IPS-15b (cell line): ENCODE results near the gene FLRT1.

Experiments
- H3K27me3 ChIP-seq: one replicate; pipeline ENCODE4 v1.6.1; 2013; ENCODE audit warnings: low read length; ENCODE audit not compliant: control insufficient read depth, insufficient read depth
- H3K36me3 ChIP-seq: one replicate; pipeline ENCODE4 v1.6.1; 2013; ENCODE audit warnings: low read length; ENCODE audit not compliant: control insufficient read depth, insufficient read depth
- H3K4me1 ChIP-seq: one replicate; pipeline ENCODE4 v1.6.1; 2013; ENCODE audit warnings: mild to moderate bottlenecking, low read length; ENCODE audit not compliant: control insufficient read depth, insufficient read depth
- H3K4me3 ChIP-seq: one replicate; pipeline ENCODE4 v1.5.1; 2013; ENCODE audit warnings: low read depth, low read length
- H3K9ac ChIP-seq: one replicate; pipeline ENCODE4 v1.6.1; 2013; ENCODE audit warnings: low read depth, mild to moderate bottlenecking, low read length
- H3K9me3 ChIP-seq: one replicate; pipeline ENCODE4 v1.6.1; 2013; ENCODE audit warnings: mild to moderate bottlenecking, low read length; ENCODE audit not compliant: control insufficient read depth, insufficient read depth

FLRT1 gene

GRCh38 chr11:64035576-64035975 lies at the start of gene FLRT1:
FLRT1 (plus strand) TSS chr11:64035931; CDS start chr11:64116268, 80,337 bp downstream.
- no peaks in the 10 kb centered on the region for H3K36me3 ChIP-seq
- peaks cover 2% of the 10 kb centered on the region for H3K4me1 ChIP-seq
- H3K4me3 ChIP-seq = peak within 1 kb of the TSS; percentile 41
- no peak within 1 kb of the TSS for H3K9ac ChIP-seq
- H3K9me3 ChIP-seq = no peaks in the 10 kb centered on the region
- peaks cover 63% of the 10 kb centered on the region for H3K27me3 ChIP-seq

GRCh38 chr11:63986156-63986931 lies 49.4 kb upstream of the FLRT1 start, which contains the start of gene OTUB1:
OTUB1 (plus strand) TSS chr11:63986438; CDS start chr11:63986457, 19 bp downstream.
- peak within 1 kb of the TSS; percentile 94 for H3K9ac ChIP-seq
- H3K9me3 ChIP-seq = no peaks in the 10 kb centered on the region
- peak within 1 kb of the TSS; percentile 84 for H3K4me3 ChIP-seq
- peaks cover 10% of the 10 kb centered on the region for H3K4me1 ChIP-seq
- H3K27me3 ChIP-seq = no peaks in the 10 kb centered on the region
- H3K36me3 ChIP-seq = peaks cover 20% of the 10 kb centered on the region

- Histone ChIP-seq H3K4me3 (peak overlapping the region; percentile 84), H3K4me1 (peaks cover 10% of the 10 kb centered on the region), H3K9ac (peak overlapping the region; percentile 94), H3K9me3 (no peaks in the 10 kb centered on the region), H3K27me3 (no peaks in the 10 kb centered on the region), H3K36me3 (peaks cover 20% of the 10 kb centered on the region)
Observed at GRCh38 chr11:63986932-63987513, 48.7 kb upstream of the FLRT1 start.

GRCh38 chr11:63991558-63991957 lies 44.2 kb upstream of the FLRT1 start:
- Histone ChIP-seq H3K27me3 (no peaks in the 10 kb centered on the region), H3K4me1 (peaks cover 6% of the 10 kb centered on the region), H3K9me3 (no peaks in the 10 kb centered on the region), H3K4me3 (no peak overlapping the region), H3K9ac (no peak overlapping the region), H3K36me3 (peaks cover 35% of the 10 kb centered on the region)

- H3K4me3 ChIP-seq = no peak overlapping the region
- H3K9me3 ChIP-seq = no peaks in the 10 kb centered on the region
- H3K4me1 ChIP-seq = no peaks in the 10 kb centered on the region
- no peak overlapping the region for H3K9ac ChIP-seq
- no peaks in the 10 kb centered on the region for H3K27me3 ChIP-seq
- H3K36me3 ChIP-seq = peaks cover 45% of the 10 kb centered on the region
Observed at GRCh38 chr11:63993100-63993499, 42.6 kb upstream of the FLRT1 start.

- Histone ChIP-seq H3K9ac (no peak overlapping the region), H3K9me3 (no peaks in the 10 kb centered on the region), H3K4me3 (no peak overlapping the region), H3K4me1 (no peaks in the 10 kb centered on the region), H3K36me3 (peaks cover 37% of the 10 kb centered on the region), H3K27me3 (no peaks in the 10 kb centered on the region)
Observed at GRCh38 chr11:63993993-63994392, 41.7 kb upstream of the FLRT1 start.

GRCh38 chr11:63996512-63996911 lies 39.2 kb upstream of the FLRT1 start:
- Histone ChIP-seq H3K9me3 (no peaks in the 10 kb centered on the region), H3K4me1 (no peaks in the 10 kb centered on the region), H3K4me3 (no peak overlapping the region), H3K36me3 (peaks cover 27% of the 10 kb centered on the region), H3K27me3 (peaks cover 5% of the 10 kb centered on the region), H3K9ac (no peak overlapping the region)

- no peak overlapping the region for H3K9ac ChIP-seq
- peaks cover 27% of the 10 kb centered on the region for H3K36me3 ChIP-seq
- H3K27me3 ChIP-seq = peaks cover 10% of the 10 kb centered on the region
- no peak overlapping the region for H3K4me3 ChIP-seq
- no peaks in the 10 kb centered on the region for H3K4me1 ChIP-seq
- H3K9me3 ChIP-seq = no peaks in the 10 kb centered on the region
Observed at GRCh38 chr11:63997104-63997700, 38.5 kb upstream of the FLRT1 start.

GRCh38 chr11:63997801-63998337 lies 37.9 kb upstream of the FLRT1 start:
- no peak overlapping the region for H3K9ac ChIP-seq
- H3K27me3 ChIP-seq = peaks cover 11% of the 10 kb centered on the region
- H3K4me1 ChIP-seq = no peaks in the 10 kb centered on the region
- peaks cover 27% of the 10 kb centered on the region for H3K36me3 ChIP-seq
- no peaks in the 10 kb centered on the region for H3K9me3 ChIP-seq
- no peak overlapping the region for H3K4me3 ChIP-seq

GRCh38 chr11:63998558-63999348 lies 37.0 kb upstream of the FLRT1 start:
- H3K9ac ChIP-seq = no peak overlapping the region
- no peaks in the 10 kb centered on the region for H3K4me1 ChIP-seq
- H3K27me3 ChIP-seq = peaks cover 14% of the 10 kb centered on the region
- peak overlapping the region; percentile 54 for H3K4me3 ChIP-seq
- H3K9me3 ChIP-seq = no peaks in the 10 kb centered on the region
- peaks cover 27% of the 10 kb centered on the region for H3K36me3 ChIP-seq

GRCh38 chr11:63999349-64000025 lies 36.2 kb upstream of the FLRT1 start:
- Histone ChIP-seq H3K4me3 (peak overlapping the region; percentile 54), H3K27me3 (peaks cover 14% of the 10 kb centered on the region), H3K36me3 (peaks cover 26% of the 10 kb centered on the region), H3K4me1 (no peaks in the 10 kb centered on the region), H3K9ac (no peak overlapping the region), H3K9me3 (no peaks in the 10 kb centered on the region)
